ENCODE data around the gene NEK6. TPM values are rescaled to one million over a fixed set of nuclear protein-coding genes. Genes with fewer than 3 reads are reported as not detected.

The NEK6 gene
- total and polyA plus RNA-seq, 2 experiments from 2014 or later = 14.3 to 27.0 TPM

GRCh38 chr9:124260769-124261603, 3.2 kb downstream of the NEK6 start:
- H3K4me3 ChIP-seq = no peak overlapping the region
- H3K9me3 ChIP-seq (ENCODE audit: low read depth) = no peaks in the 10 kb centered on the region
- no peaks in the 10 kb centered on the region for H3K27me3 ChIP-seq
- H3K36me3 ChIP-seq = no peaks in the 10 kb centered on the region
- H3K27ac ChIP-seq = no peak overlapping the region
- peak in 1 of 2 donors; percentile 80 for DNase-seq (ENCODE audit: low read depth in 1 of 2, low spot score in 1 of 2)
- peaks cover 9% of the 10 kb centered on the region for H3K4me1 ChIP-seq (ENCODE audit: low read depth)
- TF ChIP-seq CTCF (IDR thresholded peaks at IDR 0.05; ENCODE audit: low read depth, low read length) = no peak

- H3K36me3 ChIP-seq = no peaks in the 10 kb centered on the region
- H3K9me3 ChIP-seq (ENCODE audit: low read depth) = no peaks in the 10 kb centered on the region
- no peak overlapping the region for H3K4me3 ChIP-seq
- H3K27ac ChIP-seq = no peak overlapping the region
- no peak for TF ChIP-seq CTCF (IDR thresholded peaks at IDR 0.05; ENCODE audit: low read depth, low read length)
- H3K27me3 ChIP-seq = no peaks in the 10 kb centered on the region
- H3K4me1 ChIP-seq (ENCODE audit: low read depth) = peaks cover 9% of the 10 kb centered on the region
- peak in 1 of 2 donors; percentile 53 for DNase-seq (ENCODE audit: low read depth in 1 of 2, low spot score in 1 of 2)
These were observed 4.2 kb downstream of the NEK6 start for GRCh38 chr9:124261736-124262648.

- DNase-seq (ENCODE audit: low read depth in 1 of 2, low spot score in 1 of 2) = peak in 1 of 2 donors; percentile 67
- TF ChIP-seq CTCF (IDR thresholded peaks at IDR 0.05; ENCODE audit: low read depth, low read length) = no peak
- H3K27ac ChIP-seq = no peak overlapping the region
These were observed 4.9 kb downstream of the NEK6 start for GRCh38 chr9:124262649-124262972.

GRCh38 chr9:124263213-124263612, 5.5 kb downstream of the NEK6 start:
- Histone ChIP-seq H3K9me3 (ENCODE audit: low read depth) (no peaks in the 10 kb centered on the region), H3K4me3 (no peak overlapping the region), H3K36me3 (no peaks in the 10 kb centered on the region), H3K27me3 (no peaks in the 10 kb centered on the region), H3K27ac (no peak overlapping the region), H3K4me1 (ENCODE audit: low read depth) (peaks cover 9% of the 10 kb centered on the region)
- no peak for TF ChIP-seq CTCF (IDR thresholded peaks at IDR 0.05; ENCODE audit: low read depth, low read length)
- no peak for DNase-seq (ENCODE audit: low read depth in 1 of 2, low spot score in 1 of 2)

More at GRCh38 chr9:124262649-124262972, 4.9 kb downstream of the NEK6 start:
- Histone ChIP-seq H3K9me3 (ENCODE audit: low read depth) (no peaks in the 10 kb centered on the region), H3K4me1 (ENCODE audit: low read depth) (peaks cover 9% of the 10 kb centered on the region), H3K27me3 (no peaks in the 10 kb centered on the region), H3K36me3 (no peaks in the 10 kb centered on the region), H3K4me3 (no peak overlapping the region)

- H3K4me1 ChIP-seq (ENCODE audit: low read depth) = peaks cover 8% of the 10 kb centered on the region
These were observed 6.2 kb downstream of the NEK6 start for GRCh38 chr9:124263800-124264426.

More at GRCh38 chr9:124263800-124264426, 6.2 kb downstream of the NEK6 start:
- H3K4me3 ChIP-seq = no peak overlapping the region
- no peak for TF ChIP-seq CTCF (IDR thresholded peaks at IDR 0.05; ENCODE audit: low read depth, low read length)
- H3K9me3 ChIP-seq (ENCODE audit: low read depth) = no peaks in the 10 kb centered on the region
- DNase-seq (ENCODE audit: low read depth in 1 of 2, low spot score in 1 of 2) = no peak
- H3K27ac ChIP-seq = no peak overlapping the region
- no peaks in the 10 kb centered on the region for H3K27me3 ChIP-seq
- no peaks in the 10 kb centered on the region for H3K36me3 ChIP-seq
